Large intestine (tissue), 3 donors: ENCODE results near the gene ATRNL1. TPM values are rescaled to one million over a fixed set of nuclear protein-coding genes. Genes with fewer than 3 reads are reported as not detected.
"Not testable (repeated sequence)": the region's sequence is repeated elsewhere in the genome, so short reads cannot be mapped to it uniquely, and the experiment has no call there.

Experiments used
- DNase-seq, 2 donors: peaks; one replicate each; pipeline versions ENCODE4 v3.0.0 to v3.0.0-alpha.2; 2013
- H3K27ac ChIP-seq: one replicate; pipeline ENCODE4 v1.5.1; 2013; ENCODE audit warnings: low read length
- H3K27me3 ChIP-seq: 2 replicates; pipeline ENCODE4 v1.6.1; 2013; ENCODE audit warnings: low read length; ENCODE audit not compliant: control insufficient read depth, insufficient read depth
- H3K36me3 ChIP-seq: 2 replicates; pipeline ENCODE4 v1.6.1; 2013; ENCODE audit warnings: low read length; ENCODE audit not compliant: control insufficient read depth, insufficient read depth
- H3K4me1 ChIP-seq: one replicate; pipeline ENCODE4 v1.6.1; 2013; ENCODE audit warnings: low read length; ENCODE audit not compliant: control insufficient read depth, insufficient read depth
- H3K4me3 ChIP-seq: one replicate; pipeline ENCODE4 v1.5.1; 2013; ENCODE audit warnings: low read length
- H3K9me3 ChIP-seq: one replicate; pipeline ENCODE4 v1.6.1; 2013; ENCODE audit warnings: mild to moderate bottlenecking, low read depth, low read length, moderate library complexity; ENCODE audit not compliant: control insufficient read depth
- WGBS: methylation state at CpG from one replicate; pipeline ENCODE4 v1.1.5; 2013; ENCODE audit warnings: low lambda C conversion rate; ENCODE audit not compliant: insufficient coverage; 5-methylcytosine and 5-hydroxymethylcytosine counted together
- polyA plus RNA-seq: library from polyadenylated mRNA; unstranded; fragments of 120-200 nt; gene quantifications from one replicate; pipeline ENCODE4 v1.2.1, GENCODE V29; 2013

The ATRNL1 gene
- polyA plus RNA-seq, 1 donor, result 2.6 TPM

DNA sequence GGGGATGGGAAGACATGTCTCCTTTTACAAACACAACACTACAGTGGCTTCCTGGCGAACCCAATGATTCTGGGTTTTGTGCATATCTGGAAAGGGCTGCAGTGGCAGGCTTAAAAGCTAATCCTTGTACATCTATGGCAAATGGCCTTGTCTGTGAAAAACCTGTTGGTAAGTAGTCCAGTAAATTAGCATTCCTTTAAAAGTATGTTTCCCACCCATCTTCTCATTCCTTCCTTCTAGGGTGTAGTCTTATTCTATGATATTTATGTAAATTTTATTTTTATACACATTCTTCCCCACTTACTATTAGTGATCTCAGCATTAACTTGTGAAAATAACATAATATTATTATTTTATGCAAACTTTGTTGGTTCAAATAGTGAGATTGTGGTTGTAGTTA, 206.9 kb downstream of the ATRNL1 start:
- no peak overlapping the region for H3K27ac ChIP-seq
- no peaks in the 10 kb centered on the region for H3K4me1 ChIP-seq
- H3K9me3 ChIP-seq, result no peaks in the 10 kb centered on the region
- no peak for DNase-seq
- WGBS, result no CpG with 5 or more reads among the region's 1 CpG
- no peaks in the 10 kb centered on the region for H3K27me3 ChIP-seq
- no peaks in the 10 kb centered on the region for H3K36me3 ChIP-seq
- no peak overlapping the region for H3K4me3 ChIP-seq

DNA sequence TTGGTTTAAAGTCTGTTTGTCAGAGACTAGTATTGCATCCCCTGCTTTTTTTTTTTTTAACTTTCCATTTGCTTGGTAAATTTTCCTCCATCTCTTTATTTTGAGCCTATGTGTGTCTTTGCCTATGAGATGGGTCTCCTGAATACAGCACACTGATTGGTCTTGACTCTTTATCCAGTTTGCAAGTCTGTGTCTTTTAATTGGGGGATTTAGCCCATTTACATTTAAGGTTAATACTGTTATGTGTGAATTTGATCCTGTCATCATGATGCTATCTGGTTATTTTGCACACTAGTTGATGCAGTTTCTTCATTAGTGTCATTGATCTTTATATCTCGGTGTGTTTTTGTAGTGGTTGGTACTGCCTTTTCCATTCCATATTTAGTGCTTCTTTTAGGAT, 226.5 kb downstream of the ATRNL1 start:
- not testable (repeated sequence) for DNase-seq, H3K36me3 ChIP-seq, H3K9me3 ChIP-seq, H3K4me3 ChIP-seq, H3K27me3 ChIP-seq, H3K27ac ChIP-seq, H3K4me1 ChIP-seq
- WGBS, result 100% methylated on average over 1 of the region's 1 CpG

DNA sequence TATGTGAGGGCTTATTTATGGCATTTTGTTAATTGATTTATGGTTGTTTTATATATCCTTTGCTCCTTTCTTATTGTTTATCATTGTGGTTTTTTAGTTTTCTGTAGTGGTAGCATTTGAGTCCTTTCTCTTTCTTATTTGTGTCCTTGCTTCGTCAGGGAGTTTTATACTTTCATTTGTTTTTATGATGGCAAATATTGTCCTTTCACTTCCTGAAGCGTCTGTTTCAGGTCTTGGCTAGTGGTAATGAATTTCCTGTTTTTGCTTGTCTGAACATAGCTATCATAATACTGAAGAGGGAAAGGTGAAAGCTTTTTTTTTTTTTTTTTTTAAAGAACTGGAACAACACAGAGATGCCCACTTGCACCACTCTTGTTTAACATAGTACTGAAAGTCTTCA, 228.2 kb downstream of the ATRNL1 start:
- no peaks in the 10 kb centered on the region for H3K36me3 ChIP-seq
- H3K27ac ChIP-seq, result no peak overlapping the region
- H3K4me3 ChIP-seq, result no peak overlapping the region
- no peaks in the 10 kb centered on the region for H3K4me1 ChIP-seq
- H3K27me3 ChIP-seq, result no peaks in the 10 kb centered on the region
- no CpG with 5 or more reads among the region's 2 CpGs for WGBS
- H3K9me3 ChIP-seq, result no peaks in the 10 kb centered on the region
- no peak for DNase-seq

DNA sequence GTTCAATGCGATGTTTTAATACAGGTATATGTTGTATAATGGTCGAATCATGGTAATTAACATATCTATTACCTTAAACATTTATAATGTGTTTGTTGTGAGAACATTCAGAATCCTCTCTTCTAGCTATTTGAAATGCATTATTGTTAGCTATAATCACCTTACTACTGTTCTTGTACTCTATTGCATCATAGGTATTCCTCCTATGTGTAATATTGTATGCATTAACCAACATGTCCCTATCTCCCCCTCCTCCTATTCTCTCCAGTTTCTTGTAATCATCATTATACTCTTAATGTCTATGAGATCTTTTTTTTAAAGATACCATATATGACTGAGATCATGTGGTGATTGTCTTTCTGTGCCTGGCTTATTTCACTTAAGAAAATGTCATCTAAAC, 235.2 kb downstream of the ATRNL1 start:
- no peaks in the 10 kb centered on the region for H3K4me1 ChIP-seq
- WGBS, result no CpG with 5 or more reads among the region's 2 CpGs
- DNase-seq, result no peak
- H3K27me3 ChIP-seq, result no peaks in the 10 kb centered on the region
- no peaks in the 10 kb centered on the region for H3K36me3 ChIP-seq
- H3K4me3 ChIP-seq, result no peak overlapping the region
- no peak overlapping the region for H3K27ac ChIP-seq
- no peaks in the 10 kb centered on the region for H3K9me3 ChIP-seq

DNA sequence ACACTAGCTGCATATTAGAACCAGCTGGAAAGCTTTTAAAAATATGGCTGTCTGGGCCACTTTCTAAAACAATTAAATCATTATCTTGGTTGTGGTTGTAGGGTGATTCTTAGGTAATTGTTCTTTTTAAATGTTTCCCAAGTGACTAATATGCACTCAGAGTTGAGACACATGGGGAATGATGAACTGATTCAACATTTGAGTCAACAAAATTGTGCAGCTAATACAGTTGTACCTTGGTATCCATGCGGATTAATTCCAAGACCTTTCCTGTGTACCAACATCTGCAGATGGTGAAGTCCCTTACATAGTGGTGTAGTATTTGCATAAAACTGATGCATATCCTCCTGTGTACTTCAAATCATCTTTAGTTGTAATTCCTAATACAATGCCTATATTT, 242.2 kb downstream of the ATRNL1 start:
- no peaks in the 10 kb centered on the region for H3K36me3 ChIP-seq
- H3K27me3 ChIP-seq, result no peaks in the 10 kb centered on the region
- H3K27ac ChIP-seq, result no peak overlapping the region
- H3K9me3 ChIP-seq, result no peaks in the 10 kb centered on the region
- WGBS, result no CpG with 5 or more reads among the region's 1 CpG
- no peak overlapping the region for H3K4me3 ChIP-seq
- DNase-seq, result no peak
- H3K4me1 ChIP-seq, result no peaks in the 10 kb centered on the region

DNA sequence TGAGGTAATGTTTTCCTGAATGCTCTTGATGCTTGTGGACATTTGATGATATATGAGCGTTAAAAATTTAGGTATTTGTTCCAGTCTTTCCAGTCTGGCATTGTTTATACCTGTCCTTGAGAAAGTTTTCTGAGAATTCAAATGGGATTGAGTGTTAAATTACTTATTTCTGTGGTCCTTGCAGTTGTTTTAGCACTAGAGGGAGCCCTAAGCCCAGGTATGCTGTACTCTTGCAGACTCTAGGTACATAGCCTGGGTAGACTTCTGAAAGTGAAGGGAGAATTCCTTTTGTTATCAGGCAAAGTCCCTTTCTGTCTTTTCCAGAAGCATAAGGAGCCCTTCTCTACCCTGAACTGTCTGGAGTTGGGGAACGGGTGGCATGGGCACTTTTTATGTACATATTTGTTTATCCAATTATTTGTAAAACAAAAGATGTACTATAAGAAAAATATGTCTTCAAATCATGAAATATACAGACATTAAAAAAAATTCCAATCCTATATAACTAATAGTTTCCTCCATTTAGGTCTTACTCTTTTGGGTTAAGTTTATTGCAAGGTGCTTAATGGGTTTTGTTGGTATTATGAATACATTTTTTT, 262.1 kb downstream of the ATRNL1 start:
- Histone ChIP-seq H3K27ac (no peak overlapping the region), H3K4me1 (no peaks in the 10 kb centered on the region), H3K4me3 (no peak overlapping the region), H3K36me3 (no peaks in the 10 kb centered on the region), H3K27me3 (no peaks in the 10 kb centered on the region), H3K9me3 (no peaks in the 10 kb centered on the region)
- DNase-seq, result peak; percentile 33 to 41
- WGBS, result 0% methylated on average over 1 of the region's 2 CpGs

DNA sequence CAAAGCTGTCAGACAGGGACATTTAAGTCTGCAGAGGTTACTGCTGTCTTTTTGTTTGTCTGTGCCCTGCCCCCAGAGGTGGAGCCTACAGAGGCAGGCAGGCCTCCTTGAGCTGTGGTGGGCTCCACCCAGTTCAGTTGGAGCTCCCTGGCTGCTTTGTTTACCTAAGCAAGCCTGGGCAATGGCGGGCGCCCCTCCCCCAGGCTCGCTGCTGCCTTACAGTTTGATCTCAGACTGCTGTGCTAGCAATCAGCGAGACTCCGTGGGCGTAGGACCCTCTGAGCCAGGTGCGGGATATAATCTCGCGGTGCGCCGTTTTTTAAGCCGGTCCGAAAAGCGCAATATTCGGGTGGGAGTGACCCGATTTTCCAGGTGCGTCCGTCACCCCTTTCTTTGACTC, 274.8 kb downstream of the ATRNL1 start:
- H3K36me3 ChIP-seq, DNase-seq, H3K9me3 ChIP-seq, H3K27me3 ChIP-seq, H3K27ac ChIP-seq, H3K4me1 ChIP-seq, H3K4me3 ChIP-seq: not testable (repeated sequence)
- no CpG with 5 or more reads among the region's 18 CpGs for WGBS

DNA sequence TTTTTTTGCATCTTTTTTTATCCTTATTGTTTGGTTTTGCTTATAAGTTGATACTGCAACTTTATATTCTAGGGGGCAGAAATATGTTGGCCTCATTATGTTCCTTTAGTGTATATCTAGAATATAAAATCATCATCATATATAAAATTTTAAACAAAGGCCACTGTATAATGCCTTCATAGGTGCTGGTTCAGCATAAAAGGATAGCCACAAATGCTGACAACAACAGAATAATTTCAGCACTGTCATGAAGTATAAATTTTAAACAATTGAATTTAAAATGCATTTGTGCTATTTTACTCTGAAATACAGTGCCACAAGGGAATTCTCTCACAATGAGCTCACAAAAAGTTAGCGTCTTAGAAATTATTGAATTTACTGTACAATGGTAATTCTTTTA, 285.9 kb downstream of the ATRNL1 start:
- Histone ChIP-seq H3K27ac (no peak overlapping the region), H3K9me3 (peaks cover 2% of the 10 kb centered on the region), H3K4me1 (no peaks in the 10 kb centered on the region), H3K36me3 (no peaks in the 10 kb centered on the region), H3K4me3 (no peak overlapping the region), H3K27me3 (no peaks in the 10 kb centered on the region)
- no peak for DNase-seq
- 100% methylated on average over 1 of the region's 1 CpG for WGBS

DNA sequence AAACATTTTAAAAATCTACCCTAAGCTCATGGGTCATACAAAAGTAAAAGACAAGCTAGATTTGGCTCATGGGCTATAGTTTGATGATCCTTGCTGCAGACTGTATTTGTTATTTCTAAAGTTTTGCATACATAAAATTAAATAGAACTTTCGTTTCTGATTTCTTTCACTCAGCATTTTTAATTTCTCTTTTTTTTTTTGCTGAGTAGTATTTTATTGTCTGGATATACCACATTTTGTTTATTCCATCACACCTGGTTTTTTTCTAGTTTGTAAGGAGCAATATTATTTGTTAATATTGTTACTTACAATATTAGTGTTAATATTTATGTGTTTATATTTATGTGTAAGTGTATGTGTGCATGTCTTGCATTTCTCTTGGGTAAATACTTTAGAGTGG, 291.5 kb downstream of the ATRNL1 start:
- DNase-seq, result no peak
- Histone ChIP-seq H3K4me3 (no peak overlapping the region), H3K36me3 (no peaks in the 10 kb centered on the region), H3K4me1 (no peaks in the 10 kb centered on the region), H3K27ac (no peak overlapping the region), H3K9me3 (no peaks in the 10 kb centered on the region), H3K27me3 (no peaks in the 10 kb centered on the region)
- WGBS, result 89% methylated on average over 1 of the region's 1 CpG

DNA sequence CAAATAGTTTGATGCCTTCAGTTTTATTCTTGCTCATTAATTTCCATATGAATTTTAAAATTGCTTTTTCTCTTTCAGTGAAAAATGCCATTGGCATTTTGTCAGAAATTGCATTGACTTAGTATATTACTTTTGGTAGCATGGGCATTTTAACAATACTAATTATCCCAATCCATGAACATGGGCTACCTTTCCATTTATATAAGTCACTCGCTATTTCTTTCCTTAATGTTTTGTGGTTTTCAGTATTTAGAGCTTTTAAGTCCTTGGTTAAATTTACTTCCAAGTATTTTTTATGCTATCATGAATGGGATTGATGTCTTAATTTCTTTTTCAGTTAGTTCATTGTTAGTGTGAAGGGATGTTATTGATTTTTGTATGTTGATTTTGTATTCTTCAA, 297.4 kb downstream of the ATRNL1 start:
- H3K36me3 ChIP-seq, result no peaks in the 10 kb centered on the region
- 78% methylated on average over 1 of the region's 1 CpG for WGBS
- no peaks in the 10 kb centered on the region for H3K9me3 ChIP-seq

DNA sequence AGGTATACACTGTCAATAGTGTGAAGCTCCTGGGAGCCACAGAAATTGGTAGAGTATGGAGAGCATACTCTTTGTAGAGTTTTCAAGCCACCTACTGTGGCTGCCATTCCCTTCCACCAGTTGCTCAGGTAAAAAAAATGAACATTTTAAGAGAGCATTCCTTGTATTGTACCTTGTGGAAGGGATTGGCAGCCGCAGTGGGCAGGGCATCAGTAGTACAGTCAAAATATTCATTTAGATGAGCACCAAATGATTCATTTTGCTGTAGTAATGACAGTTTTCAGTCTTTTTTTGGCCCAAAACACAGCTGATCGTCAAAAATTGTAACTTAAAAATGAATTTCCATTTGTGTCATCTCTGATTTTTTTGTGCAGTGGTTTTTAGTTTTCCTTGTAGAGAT, 304.9 kb downstream of the ATRNL1 start:
- Histone ChIP-seq H3K36me3 (no peaks in the 10 kb centered on the region), H3K4me3 (no peak overlapping the region), H3K27me3 (no peaks in the 10 kb centered on the region), H3K27ac (no peak overlapping the region), H3K9me3 (no peaks in the 10 kb centered on the region), H3K4me1 (no peaks in the 10 kb centered on the region)
- DNase-seq, result no peak
- WGBS, result no CpG with 5 or more reads among the region's 2 CpGs

More for the DNA sequence above, 297.4 kb downstream of the ATRNL1 start:
- Histone ChIP-seq H3K4me1 (no peaks in the 10 kb centered on the region), H3K4me3 (no peak overlapping the region), H3K27ac (no peak overlapping the region), H3K27me3 (no peaks in the 10 kb centered on the region)
- DNase-seq, result no peak
